HG03175 (cell line): ENCODE measurements around the gene NTRK2.

Experiments used
- ATAC-seq: cut with Tn5 transposase; IDR thresholded peaks from one replicate; pipeline ENCODE4 v1.9.1; 2021; ENCODE audit warnings: mild to moderate bottlenecking, moderate library complexity; ENCODE audit not compliant: unreplicated experiment

NTRK2 gene

DNA sequence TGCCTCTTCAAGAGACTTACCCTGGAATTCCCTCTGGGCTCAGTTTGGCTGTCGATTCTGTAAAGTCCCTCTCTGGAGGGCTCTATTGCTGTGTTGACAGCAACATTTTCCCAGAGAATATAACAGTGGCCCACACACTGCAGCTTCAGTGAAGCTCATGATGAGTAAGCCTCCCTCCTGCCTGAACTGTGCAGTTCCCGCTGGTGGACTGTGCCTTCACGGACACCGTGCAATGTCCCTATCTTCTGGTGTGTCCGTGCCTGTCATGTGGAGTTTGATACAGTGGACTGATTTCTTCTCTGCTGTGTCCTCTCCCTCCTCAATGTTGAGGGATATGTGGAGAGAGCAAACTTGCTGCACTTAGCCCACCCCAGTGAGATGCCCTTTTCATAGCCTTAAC, 109.0 kb downstream of the NTRK2 start:
- ATAC-seq: no peak

DNA sequence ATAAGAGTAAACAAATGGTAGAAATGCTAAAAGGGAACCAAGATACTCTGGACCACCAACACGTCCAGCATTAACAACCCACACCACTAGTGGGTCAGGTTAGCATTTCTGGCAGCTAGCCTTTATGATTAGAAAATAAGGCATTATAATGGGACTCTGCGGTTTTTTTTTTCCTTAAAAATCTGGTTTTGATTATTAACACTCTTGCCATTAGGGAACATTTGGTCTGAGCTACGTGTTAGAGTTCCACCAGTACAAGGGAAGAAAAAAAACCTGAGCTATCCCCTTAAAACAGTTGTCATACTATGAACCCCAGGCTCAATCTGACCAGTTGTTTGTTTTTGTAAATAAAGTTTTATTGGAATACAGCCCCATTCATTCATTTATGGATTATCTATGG, 110.4 kb downstream of the NTRK2 start:
- no peak for ATAC-seq

DNA sequence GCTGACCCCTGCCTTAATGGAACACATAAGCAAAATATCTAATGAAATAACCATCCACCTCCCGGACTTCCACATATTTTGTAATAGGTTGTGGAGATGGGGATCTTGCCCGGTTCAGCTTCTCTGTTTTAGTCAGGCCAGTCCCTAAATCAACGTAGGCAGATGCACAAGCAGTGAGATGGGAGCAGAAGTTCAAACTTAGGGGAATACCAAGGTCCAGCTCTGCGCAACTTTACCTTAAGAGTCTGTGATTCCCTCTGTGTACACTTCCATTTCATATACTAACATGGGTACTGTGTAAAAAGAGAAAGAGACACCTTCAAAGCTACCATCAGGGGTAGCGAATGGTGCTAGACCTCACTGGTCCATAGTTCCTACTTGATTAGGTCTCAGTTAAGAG, 110.9 kb downstream of the NTRK2 start:
- no peak for ATAC-seq

DNA sequence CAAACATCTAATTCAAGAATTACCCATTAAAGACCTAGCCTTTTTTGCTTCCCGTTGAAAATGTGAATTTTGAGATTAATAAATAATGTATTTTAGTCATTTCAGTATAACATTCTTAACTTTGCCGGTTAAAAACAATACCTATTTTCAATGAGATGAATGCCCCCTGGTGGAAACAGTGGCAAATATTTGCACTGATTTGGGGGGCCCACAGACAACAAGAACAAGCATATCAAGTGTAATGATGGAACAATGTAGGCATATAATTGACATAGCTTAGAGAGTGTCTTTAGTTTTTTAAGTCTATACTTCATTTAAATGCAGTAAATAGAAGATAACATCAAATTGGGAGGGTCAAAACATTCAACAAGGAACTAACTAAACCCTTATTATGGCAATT, 111.9 kb downstream of the NTRK2 start:
- ATAC-seq: peak; percentile 52

DNA sequence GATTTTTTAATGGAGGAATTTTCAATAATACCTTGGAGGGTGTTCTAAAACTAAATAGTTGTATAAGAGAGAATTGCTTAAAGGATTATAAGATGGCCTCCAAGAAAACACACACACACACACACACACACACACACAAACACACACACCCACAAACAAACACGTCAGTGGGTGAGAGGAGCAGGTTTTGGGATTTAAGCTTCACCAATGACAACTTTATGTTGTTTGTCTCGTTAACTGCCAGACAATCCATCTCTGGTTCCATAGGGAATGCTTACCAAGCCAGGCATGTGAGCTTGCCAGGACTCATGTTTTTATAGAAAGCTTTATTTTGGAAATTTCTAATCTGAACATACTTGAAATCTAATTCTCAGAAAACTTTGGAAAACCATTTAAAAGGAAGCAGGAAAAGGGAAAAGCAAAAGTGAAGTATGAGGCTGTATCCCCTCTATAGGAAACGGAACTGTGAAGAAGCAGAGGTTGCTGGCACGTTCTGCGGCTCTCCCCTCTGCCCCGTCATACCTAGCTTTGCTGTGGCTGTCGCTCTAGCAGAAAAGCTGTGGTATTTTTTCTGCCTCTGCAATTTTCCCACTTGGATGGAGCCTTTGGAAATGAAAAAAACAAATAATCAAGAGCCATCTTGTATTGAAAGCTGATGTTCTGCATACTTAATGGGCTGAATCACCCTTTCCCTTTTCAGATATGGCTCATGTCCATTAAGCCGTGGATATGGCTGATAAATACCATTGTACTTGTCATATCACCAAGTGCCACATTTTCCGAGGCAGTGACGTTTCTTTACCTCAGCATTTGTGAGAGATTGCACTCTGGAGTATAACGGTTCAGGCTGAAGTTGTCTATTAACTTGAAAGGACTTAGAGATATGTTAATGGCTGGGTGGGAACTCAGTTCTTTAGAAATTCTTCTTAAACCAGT, 112.7 kb downstream of the NTRK2 start:
- ATAC-seq: no peak

DNA sequence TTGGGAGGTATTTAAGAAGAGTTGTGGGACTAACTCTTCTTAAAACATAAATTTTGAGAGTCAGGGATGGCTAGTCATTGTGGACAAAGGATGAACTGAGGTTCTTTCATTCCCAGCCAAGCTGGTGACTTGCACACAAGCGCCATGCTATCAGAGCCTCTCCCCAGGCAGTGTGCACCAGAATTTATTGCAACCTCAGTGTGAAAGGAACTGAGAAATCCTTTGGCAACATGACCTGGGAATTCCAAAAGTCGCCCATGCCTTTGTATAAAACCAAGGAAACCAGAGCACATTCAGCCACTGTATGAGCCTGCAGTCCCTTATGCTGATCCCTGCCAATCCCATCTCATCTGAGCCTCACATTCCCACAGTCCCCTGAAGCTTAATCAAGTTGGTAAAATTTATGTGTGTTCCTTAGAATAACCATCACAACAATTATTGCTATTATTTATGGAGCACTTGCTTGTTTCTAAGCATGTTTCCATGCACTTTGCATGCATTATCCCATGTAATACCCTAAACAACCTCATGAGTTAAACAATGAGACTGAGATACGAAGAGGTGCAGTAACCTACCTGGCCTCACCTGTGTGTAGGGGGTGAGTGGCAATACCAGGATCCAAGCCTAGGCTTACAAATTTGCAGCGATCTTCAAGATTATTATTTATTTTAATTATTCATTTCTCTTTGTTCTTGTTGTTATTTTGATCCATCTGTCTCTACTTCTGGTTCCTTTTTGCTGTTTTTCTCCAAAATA, 116.4 kb downstream of the NTRK2 start:
- ATAC-seq: peak; percentile 49

DNA sequence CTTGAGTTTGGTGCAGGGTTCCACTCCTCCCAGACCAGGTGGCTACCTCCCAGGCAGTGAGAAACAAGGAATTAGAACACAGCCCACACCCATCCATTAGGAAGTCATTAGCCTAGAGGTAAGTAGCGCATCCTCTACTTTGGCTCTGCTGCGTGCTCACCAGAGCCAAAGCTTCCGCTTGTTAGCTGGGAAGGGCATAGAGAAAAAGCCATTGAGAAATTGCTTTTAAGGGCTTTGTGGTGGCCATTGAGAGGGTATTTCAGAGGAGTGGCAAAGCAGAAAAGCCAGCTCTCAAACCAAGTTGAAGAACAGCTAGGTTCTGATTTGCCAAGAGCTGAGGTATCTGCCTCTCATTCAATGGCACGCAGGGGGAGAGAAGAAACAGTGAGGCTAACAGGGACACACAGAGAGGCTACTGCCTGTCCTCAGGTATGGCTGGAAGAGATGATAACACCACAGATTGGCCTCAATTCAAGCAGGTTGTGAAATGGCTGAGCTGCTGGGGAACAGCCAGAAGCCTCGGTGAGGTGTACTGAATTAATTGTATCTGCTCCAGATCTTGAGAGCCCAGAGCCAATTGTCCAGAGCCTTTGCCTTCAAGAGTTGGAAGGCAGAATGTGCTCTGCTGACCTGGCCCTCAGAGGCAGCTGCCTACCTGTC, 119.4 kb downstream of the NTRK2 start:
- ATAC-seq: no peak

DNA sequence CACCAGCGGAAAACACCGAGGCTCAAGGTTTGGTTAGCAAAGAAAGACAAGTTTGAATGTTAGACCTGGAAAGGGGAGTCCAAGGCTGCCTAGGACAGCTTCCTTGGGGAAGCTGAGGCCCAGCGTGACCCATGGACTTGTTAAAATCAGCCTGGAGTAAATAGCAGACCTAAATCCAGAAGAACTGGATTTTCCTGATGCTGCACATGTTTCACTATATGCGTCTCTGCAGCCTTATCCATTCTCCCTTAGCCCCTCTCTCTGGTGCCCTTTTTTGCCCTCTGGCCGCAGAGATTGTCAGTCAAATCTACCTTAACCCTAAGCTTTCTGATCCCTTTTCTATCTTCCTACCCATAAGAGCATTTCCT, 119.9 kb downstream of the NTRK2 start:
- ATAC-seq: no peak

DNA sequence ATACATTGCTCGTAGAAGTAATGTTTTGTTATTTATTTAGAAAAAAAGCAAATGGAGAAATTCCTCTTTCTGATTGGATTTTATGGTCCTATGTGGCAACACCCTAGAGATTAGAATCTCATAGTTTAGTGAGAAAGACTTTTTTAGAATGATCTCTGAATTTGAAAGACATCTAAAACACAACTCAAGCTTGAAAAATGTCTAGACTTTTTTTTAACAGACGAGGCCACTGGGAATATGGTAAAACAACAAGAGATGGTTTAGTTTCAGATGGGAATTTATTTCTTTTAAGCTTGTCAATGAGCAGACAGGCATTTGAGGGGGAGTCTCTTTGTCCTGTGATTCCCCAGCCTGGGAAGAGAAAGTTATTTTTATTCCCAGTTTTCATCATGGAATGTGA, 122.1 kb downstream of the NTRK2 start:
- no peak for ATAC-seq

DNA sequence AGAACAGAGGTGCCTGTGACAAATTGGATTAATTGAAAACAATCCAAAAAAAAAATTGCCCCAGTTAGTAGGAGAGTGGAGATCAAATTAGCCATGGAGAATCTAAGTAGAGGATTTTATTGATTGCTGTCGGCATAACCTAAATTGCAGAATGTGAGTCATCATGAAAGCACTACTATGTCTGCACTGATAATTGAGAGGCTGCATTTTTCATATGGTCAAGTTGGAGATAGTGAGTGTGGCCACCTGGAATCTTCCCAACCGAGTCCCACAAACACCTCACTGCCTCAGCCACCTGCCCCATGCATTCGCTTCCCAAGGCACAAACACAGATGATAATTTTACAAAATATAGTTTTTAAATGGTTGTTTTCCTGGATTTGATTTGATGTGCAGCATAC, 123.7 kb downstream of the NTRK2 start:
- ATAC-seq: no peak

DNA sequence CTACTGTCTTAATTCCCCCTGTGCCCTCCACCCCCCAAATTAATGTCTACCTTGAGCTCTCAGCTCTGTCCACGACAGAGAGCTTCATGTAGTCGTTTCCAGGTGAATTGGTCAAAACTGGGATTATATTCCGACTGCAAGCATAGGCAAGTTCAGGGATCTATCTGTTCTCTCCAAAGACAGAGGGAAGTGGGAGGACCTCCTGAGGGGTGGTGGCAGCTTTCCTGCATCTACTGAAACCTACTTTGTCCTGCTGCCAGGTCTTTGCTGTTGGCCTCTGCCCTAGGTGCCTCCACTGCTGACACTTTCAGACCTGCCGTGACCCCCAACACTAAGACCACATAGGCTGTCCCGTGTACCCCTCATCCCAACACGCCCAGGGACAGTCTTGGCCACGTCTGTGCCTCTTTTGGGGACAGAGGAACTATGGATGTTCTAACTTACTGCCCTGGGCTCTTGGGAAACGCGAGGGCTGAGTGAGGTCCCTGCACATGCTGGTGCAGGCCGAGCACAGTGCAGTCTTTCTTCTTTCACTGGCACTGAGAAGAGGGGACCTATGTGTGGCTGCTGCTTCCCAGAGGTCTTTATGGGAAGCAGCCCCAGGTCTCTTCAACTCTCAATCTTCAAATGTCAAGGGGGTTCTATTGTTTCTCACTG, 125.6 kb downstream of the NTRK2 start:
- ATAC-seq: no peak

DNA sequence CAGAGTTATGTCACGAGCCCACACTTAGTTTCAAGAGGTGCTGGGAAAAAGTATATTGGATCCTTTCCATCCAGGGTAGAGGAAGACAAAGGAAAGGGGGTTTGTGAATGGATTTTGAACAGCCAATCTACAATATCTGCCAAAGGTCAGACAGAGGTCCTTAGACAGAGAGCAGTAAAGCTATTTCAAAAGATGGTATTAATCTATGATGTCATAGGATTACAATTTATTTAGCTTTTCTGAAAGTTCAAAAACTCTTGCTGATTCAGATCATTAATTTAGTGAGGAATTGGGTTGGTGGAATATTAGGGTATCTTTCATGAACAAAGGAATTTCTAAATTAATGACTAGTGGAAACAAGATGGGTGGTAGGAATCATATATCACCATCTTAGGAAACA, 126.9 kb downstream of the NTRK2 start:
- ATAC-seq: no peak

DNA sequence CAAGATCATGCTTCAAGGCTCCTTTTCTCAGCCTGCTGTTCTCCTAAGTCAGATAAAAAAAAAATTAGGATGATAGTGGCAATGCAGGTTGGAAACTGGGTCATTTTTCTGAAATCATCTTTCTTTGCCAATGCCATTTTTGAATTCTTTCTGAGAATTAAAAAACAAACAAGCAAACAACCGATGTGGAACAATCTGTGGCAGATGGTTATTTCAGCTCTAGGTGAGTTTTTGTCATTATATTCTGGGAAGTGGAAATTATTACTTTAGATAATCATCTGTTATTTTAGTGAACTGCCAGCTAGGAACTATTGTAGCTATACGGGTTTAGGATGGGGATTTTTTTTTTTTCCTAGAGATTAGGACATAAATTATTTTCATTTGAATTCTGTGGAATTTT, 129.7 kb downstream of the NTRK2 start:
- no peak for ATAC-seq

DNA sequence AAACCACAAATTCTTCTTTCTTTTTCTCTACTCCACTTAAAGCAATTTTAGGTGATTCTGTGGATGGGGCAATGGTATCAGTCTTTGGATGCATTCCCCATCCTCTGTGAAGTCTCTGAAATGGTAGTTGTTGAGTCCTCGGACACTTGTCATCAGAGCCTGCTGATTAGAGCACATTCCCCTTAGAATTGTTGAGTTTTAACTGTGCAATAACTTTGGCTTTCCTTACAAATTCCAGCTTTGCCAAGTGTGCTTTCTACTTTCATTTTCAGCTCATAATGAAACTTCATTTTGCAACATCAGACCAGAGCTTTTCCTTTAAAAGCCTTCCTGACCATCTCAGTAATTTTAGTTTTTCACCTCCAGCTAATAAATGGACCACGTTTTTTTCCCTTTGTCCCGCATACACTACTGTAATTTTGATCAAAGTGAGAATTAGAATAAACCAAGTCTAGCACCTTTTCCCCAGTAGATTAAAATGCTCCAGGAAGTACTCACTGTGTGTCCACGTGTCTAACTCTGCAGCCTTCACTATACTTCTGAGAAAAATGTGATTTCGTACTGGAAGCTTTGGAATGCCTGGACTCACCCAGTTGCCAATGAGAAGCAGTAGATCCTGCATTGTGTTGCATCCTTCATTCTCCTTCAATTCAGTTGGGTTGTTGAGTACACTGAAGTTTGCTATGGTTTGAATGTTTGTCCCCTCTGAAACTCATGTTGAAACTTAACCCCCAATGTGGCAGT, 135.6 kb downstream of the NTRK2 start:
- ATAC-seq: no peak

DNA sequence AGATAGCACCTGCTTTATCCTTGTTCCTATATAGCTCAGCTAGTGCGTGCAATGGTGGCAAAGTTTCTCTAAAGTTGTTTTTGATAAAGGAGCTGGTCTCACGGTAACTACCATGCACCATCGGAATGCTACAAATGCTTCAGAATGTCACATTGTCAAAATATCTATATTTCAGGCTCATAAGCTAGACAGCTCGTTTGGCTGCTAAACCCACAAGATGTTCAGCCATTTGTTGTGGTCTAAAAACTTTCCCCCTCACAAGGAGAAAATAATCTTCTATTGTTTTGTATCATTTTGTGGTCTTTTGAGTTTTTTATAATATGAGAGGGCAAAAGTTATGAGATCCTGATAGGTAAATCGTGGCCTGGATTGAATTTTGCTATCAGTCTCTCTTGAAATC, 137.9 kb downstream of the NTRK2 start:
- no peak for ATAC-seq

DNA sequence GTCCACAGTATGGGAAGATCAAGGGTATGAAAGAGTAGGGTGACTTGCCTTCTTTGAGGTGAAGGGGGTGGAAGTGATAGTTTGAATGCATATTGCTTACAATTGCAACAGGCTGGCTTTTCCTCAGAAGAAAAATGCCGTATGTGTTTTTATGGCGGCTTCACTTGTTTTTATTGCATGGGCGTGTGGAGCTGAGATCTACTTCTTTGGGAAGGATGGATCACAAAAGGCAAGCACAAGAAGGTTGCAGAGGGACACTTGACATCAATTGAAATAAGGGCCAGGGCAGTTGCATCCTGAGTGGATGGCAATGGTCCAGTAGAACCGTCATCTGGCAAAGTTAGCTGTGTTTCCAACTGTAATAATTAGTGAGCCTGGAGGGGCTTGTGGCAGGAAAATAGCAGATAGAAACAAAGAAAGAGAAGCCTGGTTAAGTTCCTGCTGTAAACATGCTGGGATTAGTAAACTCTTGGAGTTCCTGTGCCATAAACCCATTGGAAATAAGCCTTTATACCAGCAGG, 138.4 kb downstream of the NTRK2 start:
- no peak for ATAC-seq

DNA sequence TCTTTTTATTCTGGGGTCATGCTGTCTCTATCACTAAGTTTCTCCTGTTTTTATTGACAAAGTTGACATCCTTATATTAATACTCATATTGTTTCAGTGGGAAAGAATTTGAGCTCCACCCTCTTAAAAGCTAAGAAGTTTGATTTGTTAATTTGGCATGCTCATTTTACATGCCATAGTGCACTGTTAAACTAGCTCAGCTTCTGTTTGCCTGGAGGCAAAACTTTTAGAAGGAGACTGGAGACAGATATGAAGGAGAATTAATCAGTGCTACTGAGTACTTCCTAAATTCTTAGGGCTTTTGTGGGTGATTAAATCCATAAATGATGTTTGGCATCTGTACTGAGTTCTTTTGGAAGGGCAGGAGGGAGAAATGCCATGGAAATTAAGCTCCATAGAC, 138.9 kb downstream of the NTRK2 start:
- no peak for ATAC-seq

DNA sequence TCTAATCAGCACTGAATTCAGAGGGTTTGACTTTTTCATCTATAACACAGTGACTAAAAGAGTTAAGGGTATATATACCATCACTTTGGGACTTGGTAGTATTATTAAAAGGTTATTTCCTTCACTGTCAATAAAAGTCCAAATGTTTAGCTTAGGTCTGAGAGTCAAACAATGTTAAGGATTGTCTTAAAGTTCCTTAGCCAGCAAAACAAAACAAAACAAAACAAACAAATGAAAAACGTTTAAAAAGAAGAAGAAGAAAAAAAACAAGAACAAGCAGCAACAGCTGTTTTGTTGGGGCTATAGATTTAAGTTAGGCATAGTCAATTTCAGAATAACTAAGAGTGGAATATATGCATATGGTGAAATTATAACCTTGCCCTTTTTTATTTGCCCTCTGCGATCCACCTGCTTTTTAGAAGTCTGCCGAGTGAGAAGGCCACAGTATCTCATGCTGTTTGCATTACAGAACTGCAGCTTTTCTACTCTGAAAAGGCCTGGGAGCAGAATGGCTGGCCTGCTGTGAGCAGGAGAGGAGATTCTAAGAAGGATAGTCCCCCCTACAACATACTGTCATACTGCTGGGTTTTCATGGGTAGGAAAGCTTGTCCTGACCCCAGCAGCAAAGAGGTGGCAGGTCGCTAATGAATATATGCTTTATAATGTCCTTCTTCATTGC, 141.7 kb downstream of the NTRK2 start:
- ATAC-seq: no peak

DNA sequence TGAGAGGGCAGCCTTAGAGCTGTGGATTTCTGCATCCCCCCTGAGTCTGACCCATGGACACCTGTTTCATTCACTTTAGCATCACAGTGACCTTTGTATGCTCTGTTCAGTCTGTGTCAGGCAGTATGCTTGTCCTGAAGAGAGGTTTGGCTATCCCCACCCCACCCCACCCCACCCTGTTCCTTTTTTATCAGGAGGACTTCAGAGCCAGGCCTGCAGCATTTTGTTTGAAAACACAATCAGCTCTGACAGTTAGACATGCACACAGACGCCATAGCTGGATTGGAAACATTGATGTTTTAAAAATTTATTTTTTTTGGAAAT, 142.2 kb downstream of the NTRK2 start:
- ATAC-seq: no peak

DNA sequence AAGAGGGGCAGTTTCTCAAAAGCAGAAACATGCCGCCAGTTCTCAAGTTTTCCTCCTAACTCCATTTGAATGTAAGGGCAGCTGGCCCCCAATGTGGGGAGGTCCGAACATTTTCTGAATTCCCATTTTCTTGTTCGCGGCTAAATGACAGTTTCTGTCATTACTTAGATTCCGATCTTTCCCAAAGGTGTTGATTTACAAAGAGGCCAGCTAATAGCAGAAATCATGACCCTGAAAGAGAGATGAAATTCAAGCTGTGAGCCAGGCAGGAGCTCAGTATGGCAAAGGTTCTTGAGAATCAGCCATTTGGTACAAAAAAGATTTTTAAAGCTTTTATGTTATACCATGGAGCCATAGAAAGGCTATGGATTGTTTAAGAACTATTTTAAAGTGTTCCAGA, 142.8 kb downstream of the NTRK2 start:
- ATAC-seq: no peak
